Lower leg skin (tissue), 3 donors: ENCODE measurements around the gene PARN.

Source experiments
- POLR2A ChIP-seq, 2 donors: fragments of 450-650 bp; IDR thresholded peaks; one replicate each; pipeline ENCODE4 v1.6.1; 2016 to 2017; ENCODE audit warnings: antibody characterized with exemption in 2 of 2, mild to moderate bottlenecking in 1 of 2, moderate library complexity in 1 of 2
- TF ChIP-seq, protein P1 (sequence below), 3 donors: fragments of 450-650 bp; IDR thresholded peaks; one replicate each; pipeline ENCODE4 v1.5.1; 2016; ENCODE audit warnings: antibody characterized with exemption in 3 of 3, mild to moderate bottlenecking in 3 of 3, moderate library complexity in 2 of 3

DNA sequence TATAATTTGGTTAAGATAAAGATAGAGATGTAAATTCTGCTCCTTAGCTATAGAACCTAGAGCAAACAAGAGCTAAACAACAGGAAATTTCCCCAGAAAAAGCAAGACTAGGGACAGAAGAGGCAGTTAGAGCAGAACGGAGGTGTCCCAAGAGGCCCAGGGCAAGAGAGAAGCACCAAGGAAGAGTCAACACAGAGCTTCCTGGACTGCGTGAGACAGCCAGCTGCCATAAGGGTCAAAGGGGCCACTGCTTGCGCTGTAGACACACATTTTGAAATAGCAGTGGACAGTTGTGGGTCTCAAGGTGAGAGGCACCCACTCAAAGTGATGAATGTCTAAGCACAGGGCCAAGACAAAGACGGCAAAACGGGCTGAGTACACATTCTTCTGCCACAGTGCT is 156.6 kb downstream of the PARN start:
- TF ChIP-seq, protein P1, sequence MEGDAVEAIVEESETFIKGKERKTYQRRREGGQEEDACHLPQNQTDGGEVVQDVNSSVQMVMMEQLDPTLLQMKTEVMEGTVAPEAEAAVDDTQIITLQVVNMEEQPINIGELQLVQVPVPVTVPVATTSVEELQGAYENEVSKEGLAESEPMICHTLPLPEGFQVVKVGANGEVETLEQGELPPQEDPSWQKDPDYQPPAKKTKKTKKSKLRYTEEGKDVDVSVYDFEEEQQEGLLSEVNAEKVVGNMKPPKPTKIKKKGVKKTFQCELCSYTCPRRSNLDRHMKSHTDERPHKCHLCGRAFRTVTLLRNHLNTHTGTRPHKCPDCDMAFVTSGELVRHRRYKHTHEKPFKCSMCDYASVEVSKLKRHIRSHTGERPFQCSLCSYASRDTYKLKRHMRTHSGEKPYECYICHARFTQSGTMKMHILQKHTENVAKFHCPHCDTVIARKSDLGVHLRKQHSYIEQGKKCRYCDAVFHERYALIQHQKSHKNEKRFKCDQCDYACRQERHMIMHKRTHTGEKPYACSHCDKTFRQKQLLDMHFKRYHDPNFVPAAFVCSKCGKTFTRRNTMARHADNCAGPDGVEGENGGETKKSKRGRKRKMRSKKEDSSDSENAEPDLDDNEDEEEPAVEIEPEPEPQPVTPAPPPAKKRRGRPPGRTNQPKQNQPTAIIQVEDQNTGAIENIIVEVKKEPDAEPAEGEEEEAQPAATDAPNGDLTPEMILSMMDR (IDR thresholded peaks at IDR 0.05): no peak
- TF ChIP-seq POLR2A (IDR thresholded peaks at IDR 0.05): no peak
